SKM-1 treated with dmso at 0.1 percent for 144 hours (cell line): Measurements from ENCODE around the gene MED13L.

Experiments
- DNase-seq: peaks from one replicate; lab custom pipeline; 2025; ENCODE audit not compliant: unreplicated experiment; lab: John Stamatoyannopoulos, UW

The MED13L gene

DNA sequence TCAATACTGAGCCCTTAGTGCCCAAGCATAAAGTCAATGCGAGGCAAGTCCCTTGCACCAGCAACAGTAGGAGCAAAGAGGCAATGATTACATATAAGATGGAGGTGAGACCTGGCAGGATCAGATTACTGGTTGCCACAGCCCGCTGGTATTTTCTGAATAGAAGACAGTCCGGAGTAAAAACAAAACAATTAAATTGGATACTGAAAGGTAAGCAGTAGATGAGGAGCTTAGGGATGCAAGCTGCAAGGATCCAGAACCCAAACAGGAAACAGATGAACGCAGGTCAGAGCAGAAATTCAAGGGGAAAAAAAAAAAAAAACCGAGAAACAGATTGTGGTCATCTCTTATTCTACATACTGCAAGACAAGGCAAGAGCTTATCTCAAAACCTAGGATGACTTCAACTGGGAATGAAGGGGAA lies 119.6 kb downstream of the MED13L start:
- no peak for DNase-seq

DNA sequence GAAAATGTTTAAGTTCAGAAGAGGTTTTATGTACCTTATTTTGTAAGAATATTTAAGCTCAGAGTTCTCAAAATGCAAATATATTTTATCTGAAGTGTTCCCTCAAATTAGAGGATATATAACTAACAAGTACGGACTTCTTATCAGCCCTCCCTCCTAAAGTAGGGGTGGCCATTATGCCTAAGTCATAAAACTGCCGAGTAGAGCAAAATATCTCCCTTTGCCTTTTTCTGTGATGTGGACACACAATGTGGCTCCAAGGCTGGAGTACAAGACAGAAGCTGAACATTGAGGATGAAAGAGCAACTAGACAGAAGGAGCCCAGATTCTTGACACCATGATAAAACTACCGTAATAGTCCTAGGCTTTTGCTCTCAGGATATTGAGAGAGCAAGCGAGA lies 120.9 kb downstream of the MED13L start:
- no peak for DNase-seq

DNA sequence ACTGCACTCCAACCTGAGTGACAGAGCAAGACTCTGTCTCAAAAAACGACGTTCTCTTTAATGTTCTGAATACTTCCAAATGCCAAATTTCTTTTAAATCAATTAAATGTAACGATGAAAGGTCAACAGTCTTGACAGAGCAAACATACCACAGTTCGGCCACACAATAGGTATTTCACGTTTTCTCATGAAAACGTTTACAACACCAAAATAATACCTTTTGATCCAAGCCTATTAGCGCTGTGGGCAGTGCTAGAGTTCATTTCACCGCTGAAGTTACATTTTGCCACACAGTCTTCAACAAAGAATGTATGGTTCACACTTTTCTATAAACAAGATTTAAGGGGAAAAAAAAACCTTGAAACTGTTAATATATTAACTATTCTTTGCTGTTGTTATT lies 122.1 kb downstream of the MED13L start:
- DNase-seq, result no peak

DNA sequence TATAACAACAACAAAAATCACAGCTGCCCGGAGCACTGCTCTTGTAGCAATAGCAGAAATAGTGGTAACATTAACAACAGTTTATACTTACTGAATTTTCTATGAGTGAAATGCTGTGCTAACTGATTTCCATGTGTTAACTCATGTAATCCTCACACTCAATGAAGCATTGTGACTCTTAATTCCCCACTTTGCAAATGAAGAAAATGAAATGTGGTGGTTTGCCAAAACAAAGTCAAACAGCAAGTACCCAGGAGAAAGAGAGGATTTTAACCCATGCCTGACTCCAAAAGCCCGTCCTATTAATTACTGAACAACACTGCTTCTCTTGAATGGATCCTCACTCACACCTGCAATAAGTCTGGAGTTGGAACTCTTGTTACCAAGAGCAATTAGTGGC lies 123.5 kb downstream of the MED13L start:
- no peak for DNase-seq

DNA sequence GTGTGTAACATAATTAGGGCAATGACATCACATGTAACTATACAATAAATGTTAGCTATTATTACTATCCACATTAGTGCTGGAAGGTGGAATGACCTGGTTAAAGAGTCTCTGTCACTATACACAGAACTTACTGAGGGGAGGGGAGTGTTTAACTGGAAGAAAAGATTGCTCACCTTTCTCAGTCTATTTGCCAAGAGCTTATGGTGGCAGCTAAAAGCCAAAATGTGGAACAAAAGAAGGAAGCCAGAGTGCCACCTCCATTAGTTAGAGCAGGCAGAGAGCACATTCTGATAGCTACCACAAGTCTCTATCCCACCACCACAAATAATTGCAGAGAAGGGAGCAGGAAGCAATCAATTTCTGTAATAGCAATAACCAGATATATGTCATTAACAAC lies 124.4 kb downstream of the MED13L start:
- DNase-seq, result no peak

DNA sequence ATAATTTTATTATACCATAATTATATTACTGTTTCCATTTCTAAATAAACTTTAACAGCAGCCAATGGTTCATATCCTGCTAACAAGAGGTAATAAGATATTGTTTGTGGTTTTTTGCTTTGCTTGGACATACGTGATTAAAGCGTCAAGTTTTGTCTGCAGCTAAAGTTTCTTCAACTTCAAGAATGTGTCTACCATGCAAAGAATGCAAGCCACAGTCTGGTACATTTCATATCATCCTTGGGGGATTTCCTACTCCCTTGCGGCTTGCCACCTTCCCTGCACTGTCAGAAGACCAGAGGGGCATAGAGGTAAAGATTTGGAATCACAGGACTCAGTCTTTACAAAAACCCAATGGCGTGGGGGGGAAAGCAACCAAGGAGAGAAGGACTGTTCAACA lies 125.2 kb downstream of the MED13L start:
- DNase-seq, result no peak

DNA sequence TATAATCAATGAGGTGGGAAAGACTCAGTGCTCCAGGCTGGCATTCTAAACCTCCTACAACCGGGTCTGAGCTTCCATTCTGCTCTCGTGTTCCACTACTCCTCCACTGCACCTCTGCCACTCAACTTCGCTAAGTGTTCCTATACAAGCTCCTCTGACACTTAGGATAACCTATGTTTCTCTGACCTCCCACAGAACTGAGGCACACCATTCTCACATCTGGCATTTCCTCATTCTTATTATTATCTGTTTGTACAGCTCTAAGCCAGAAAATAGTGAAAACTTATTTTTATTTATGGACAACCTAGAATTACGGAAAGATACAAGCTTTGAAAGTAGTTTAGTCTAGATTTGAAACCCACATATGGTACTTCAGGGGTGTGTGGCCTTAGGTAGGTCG lies 127.0 kb downstream of the MED13L start:
- DNase-seq, result no peak

DNA sequence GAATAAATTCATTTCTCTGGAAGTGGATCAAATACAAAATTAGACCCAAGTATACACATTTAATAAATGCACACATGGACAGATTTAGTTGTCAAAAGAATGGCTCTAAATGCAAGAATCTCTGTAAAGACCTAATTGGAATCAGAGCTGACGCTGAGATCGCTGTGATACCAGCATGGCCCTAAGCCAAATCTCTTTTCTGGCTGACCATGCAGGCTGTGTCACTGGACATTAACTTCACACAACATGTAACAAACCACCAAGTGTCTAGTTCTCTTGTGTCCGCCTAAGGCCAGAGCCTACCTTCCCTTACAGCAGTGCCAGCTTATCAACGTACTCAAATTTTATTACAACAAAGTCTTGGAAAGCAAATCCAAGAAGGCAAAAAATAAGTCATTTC lies 127.5 kb downstream of the MED13L start:
- no peak for DNase-seq

DNA sequence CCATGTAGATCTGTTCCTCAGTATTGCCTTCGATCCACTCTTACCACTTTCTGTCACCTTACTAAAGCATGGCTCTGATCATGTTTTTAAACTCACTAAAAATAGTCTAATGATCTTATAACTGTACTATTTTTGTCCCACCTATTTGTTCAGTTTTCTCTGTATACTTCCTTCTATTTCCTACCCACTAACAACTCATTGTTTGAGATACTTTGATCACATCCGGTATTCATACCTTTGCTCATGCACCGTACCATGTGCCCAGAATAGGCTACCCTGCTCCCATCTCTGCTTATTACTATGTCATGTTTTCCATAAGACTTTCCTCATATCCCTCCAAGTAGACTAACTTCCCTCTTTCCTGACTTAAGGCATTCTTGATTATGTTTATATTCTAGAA lies 128.6 kb downstream of the MED13L start:
- DNase-seq, result no peak

DNA sequence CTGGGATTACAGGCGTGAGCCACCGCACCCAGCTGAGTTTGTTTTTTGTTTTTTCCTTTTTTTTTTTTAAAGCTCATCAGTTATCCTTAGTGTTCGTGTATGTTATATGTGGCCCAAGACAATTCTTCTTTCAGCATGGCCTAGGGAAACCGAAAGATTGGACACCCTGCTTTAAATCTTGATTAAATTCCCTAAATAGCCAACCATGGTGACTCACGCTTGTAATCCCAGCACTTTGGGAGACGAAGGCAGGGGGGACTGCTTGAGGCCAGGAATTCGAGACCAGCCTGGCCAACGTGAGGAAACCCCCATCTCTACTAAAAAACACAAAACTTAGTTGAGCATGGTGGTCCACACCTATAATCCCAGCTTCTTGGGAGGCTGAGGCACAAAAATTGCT lies 131.1 kb downstream of the MED13L start:
- no peak for DNase-seq

DNA sequence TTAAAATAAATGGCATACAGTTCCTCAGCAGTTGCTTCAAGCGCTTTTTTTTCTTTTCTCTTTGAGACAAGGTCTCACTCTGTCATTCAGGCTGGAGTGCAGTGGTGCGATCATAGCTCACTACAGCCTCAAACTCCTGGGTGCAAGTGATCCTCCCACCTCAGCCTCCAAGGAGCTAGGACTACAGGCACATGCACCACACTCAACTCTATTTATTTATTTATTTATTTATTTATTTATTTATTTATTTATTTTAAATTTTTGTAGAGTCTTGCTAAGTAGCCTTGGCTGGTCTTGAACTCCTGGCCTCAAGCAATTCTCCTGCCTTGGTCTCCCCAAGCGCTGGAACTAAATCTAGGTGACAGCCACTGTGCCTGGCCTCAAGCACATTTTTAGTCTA lies 132.0 kb downstream of the MED13L start:
- no peak for DNase-seq

DNA sequence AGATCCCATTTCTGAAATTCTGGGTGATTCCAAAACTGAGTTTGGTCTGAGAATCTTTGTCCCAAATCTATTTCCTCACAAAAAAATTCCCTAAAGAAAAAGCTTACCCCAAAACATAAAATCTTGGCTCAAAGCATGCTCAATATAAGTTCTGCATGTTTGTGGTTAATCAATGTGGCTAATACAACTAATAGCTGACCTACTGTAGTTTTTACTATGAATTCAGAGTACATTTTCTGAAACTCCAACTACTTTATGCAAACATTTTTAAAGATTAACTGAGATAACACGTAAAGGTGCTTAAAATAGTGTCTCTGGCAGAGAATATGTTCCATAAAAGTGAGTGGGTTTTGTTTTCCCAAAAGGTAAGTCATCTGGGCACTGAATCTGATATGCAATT lies 133.1 kb downstream of the MED13L start:
- DNase-seq, result no peak

DNA sequence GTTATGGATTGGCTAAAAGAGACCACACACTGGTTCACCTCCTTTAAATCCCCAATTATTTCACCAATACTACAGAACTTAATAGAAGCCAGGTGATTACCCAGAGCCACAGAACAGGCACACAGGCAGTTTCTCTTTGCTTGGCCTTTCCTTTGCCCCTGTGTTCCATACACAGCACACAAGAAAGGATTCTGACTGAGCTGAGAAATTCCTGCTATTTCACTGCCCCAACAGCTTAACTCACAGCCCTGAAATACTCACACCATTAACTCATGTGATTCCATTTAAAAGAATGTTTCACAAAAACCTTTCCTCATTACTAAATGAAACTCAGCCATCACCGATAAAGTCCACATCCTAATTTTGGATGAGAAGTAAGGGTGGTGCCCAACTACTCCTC lies 133.6 kb downstream of the MED13L start:
- no peak for DNase-seq

DNA sequence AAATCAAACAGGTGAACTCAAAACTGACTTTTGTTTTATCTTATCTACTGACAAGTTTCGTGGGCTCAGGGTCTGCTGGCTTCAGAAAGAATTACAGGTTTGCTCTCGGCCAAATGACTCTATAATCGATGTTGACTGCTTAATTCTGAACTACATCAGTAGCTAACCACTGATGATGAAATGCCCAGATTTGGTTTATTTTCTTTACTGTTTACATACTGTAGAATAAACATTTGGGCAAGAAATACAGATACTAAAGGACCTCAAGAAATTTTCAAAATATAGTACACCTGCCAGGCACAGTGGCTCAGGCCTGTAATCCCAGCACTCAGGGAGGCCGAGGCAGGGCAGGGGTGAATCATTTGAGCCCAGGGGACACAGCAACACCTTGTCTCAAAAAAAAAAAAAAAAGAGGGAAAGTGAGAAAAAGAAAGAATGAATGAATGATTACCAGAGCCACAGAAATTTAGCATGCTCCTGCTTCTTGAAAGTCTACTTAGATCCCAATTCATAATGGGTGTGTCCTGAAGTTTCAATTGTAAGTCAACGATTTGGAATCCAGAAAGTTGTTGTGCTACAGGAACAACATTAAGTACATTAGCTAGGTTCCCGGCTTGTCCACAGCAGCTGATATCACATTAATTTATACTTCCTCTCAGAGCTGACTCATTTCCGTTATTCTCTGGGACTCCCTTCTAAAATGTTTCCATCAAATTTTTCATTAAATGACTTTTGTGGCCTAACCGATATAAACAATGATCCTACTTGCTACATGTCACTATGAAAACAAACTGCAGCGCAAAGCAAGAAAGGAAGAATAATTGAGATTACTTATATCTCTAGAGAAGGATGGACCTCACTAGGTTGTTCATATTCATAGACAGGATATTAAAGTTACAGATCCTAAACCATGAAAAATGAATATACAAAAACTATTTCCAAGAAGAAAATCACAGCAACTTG lies 134.3 kb downstream of the MED13L start:
- DNase-seq, result no peak

DNA sequence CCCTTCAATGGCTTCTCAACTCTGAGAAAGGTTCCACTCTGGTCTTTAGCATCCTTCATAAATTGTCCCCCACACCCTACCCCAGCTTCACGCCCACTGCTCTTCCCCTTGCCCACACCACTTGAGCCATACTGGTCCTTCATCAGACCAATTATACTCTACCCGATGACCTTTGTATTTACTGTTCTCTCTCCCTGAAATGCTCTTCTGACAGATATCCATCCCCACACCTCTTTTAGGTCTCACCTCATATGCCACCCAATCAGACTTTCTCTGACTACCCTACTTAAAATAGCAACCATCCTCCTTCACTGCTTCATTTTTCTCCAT lies 135.7 kb downstream of the MED13L start:
- DNase-seq, result no peak

DNA sequence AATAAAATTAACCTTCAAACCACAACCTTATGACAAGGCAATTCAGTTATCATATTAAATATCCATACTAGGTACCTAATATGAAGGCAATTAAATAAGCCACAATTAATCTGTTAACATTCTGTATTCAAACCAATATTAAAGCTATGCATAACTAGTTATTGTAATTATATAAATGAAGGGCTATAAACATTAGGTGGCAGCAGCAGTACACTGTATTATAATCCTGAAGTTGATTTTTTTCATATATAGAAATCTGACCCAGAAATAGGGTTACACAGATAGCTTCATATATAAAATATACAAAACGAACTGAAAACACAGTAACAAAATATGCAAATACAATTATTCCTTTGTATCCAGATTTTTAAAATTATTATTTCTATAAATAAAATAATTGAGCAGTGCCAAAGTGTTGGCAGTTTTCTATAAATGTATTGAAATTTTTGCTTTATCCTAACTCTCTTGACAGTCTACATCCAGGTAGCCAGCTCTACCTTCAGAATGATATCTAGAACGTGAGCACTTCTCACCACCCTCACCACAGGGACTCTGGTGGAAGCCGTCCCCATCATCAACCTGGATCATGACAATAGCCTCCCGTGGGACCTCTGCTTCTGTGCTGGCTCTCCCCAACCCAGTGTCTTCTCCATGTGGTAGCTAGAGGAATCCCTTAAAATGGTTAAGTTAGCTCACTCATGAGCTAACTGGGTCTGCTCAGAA lies 136.2 kb downstream of the MED13L start:
- no peak for DNase-seq

DNA sequence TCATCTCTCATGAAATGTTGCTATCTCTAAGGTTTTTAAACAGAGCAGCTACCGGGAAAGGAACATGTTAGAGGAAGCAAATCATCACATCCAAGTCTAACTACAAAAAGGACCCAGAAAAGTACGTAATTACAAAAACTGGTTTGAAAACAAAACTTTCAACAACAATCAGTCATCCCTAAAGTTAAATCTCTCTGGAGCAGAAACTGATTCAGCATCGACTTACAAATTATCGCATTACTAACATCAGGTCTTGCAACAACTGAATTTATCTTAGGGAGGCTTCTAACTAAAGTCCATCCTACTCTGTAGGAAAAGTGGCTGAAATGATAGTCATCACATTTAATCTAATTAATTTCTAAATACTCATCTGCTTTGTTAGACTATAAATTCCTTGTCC lies 137.0 kb downstream of the MED13L start:
- no peak for DNase-seq

DNA sequence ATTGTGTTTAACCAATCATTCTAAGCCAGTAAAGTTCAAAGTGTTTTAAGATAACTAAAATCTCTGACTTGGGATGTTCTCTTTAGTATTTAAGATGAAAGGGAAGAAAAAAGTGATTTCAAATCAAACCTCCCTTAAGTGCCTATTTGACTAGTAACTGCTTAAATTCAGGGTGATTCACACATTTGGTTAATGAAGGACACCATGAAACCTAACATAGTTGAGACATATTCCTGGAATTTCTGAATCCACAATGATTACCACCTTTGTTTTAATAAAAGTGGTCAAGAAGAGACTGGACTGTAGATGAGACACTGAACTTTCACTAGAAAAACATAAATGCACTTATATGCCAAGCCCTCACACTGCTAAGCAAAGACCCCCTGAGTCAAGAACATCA lies 138.7 kb downstream of the MED13L start:
- no peak for DNase-seq

DNA sequence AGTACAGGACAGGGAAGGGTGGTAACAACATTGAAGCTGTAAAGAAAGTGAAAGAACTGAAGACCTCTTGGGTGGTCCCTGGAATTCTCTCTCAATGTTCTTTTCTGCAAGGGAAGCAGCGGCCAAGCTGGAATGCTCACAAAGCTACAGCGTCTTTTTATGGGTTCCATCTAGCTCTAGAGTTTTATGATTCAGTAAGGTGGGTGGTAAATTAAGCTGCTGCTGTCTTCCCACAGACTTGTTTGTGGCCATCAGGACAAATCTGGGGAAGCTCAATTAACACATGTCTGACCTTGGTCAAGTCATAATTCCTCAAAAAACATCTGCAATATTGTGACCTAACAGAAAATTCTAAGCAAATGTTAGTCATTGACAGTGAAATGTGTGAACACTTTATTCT lies 139.1 kb downstream of the MED13L start:
- DNase-seq, result no peak

DNA sequence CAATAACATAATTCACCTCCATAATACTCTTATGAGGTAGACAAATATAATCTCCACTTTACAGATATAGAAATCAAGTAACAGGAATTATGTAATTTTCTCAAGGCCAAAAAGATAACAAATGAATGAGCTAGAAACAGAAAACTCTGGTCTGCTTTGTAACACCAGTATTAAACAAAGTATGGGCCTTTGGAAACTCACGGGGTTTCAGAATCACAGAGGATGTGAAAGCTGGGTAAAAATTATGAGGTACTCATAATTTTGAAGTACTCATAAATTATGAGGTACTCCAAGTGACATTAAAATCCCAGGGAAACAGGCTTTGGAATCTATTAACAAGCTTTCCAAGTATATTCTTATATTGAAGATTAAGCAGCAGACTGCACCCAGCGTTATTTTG lies 140.2 kb downstream of the MED13L start:
- DNase-seq, result no peak

DNA sequence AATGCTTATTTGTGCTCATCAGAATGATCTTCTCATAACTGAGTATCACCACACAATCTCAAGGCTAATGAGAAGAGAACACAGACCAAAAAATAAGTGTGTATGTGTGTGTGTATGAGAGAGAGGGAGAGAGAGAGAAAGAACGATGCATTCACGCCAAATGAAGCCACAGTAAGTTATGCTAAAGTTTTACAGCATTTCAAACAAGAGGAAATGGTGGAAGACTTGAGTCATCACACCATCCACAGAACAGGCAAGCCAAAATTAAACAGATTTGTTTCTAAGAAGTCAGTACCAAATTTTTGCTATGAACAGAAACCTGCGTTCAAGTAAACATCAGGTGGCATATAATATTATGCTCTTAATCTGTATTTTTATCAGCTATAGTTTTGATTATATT lies 141.2 kb downstream of the MED13L start:
- DNase-seq, result no peak

DNA sequence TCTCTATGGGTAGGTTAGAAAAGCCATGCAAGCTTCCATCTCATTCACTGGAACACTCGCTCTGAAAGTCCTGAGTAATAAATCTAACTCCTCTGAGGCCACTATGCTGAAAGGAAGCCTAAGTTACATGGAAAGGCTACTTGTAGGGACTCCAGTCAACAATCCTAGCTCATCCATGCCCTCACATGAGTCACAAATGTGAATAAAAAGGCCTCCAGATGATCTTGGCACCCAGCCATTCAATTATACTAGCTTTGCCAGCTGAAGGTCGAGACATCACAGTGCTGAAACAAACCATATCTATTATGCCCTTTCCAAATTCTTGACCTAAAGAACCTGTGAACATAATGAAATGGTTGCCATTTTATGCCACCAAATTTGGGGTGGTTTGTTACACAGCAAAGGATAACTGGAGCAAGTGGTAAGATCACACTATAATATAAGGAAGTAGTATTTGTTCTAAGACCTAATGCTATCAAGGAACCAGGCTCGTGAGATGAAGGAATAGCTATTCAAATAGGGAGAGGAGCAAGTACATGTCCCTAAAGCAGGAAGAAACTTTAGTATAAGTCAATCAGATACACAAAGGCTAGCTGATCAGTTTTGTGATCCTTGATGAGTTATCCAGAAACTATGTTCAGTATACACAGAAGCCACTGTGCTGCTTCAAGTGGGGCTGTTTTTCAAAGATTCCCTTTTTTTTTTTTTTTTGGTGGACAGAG lies 142.1 kb downstream of the MED13L start:
- no peak for DNase-seq
